B cell (primary cell): ENCODE results near the gene GPC5. TPM values are rescaled to one million over a fixed set of nuclear protein-coding genes. Genes with fewer than 3 reads are reported as not detected.

Source experiments
- ATAC-seq: fragments of 200-7000 bp; cut with Tn5 transposase; one replicate; pipeline ENCODE4 v1.10.0; 2021; ENCODE audit warnings: low read depth, mild to moderate bottlenecking, moderate number of reproducible peaks, moderate library complexity
- CTCF ChIA-PET: fragments of 350-600 bp; sonication (Branson Sonifier 250); formaldehyde crosslinking; loops from one replicate; lab custom pipeline; 2021; ENCODE audit warnings: antibody characterized with exemption, inconsistent platforms; lab: Charles Lee
- POLR2A ChIA-PET: fragments of 350-600 bp; sonication (Branson Sonifier 250); formaldehyde crosslinking; loops from one replicate; lab custom pipeline; 2021; ENCODE audit warnings: antibody characterized with exemption; lab: Charles Lee
- DNase-seq: peaks from one replicate; pipeline ENCODE4 v3.0.0; 2013
- H2AFZ ChIP-seq: 2 replicates; pipeline ENCODE4 v1.6.1; 2012; ENCODE audit warnings: mild to moderate bottlenecking, low read depth, low read length; ENCODE audit not compliant: insufficient read depth, poor library complexity, severe bottlenecking
- H3K27ac ChIP-seq, 2 donors: 1 replicate in 1 of 2; 2 replicates in 1 of 2; pipeline ENCODE4 v1.5.1; 2012 to 2013; ENCODE audit warnings: low read length in 2 of 2, mild to moderate bottlenecking in 2 of 2, moderate library complexity in 1 of 2
- H3K27me3 ChIP-seq, 4 experiments: fragments of 200-600 bp in 1 of 4; sonication (generic) in 1 of 4; replicated peaks in 1 of 4; 1 replicate in 2 of 4; 2 replicates in 2 of 4; pipeline versions ENCODE4 v1.6.1 to v1.7.0; 2013 to 2016; ENCODE audit warnings: low read length in 3 of 4, mild to moderate bottlenecking in 2 of 4, mixed read lengths in 1 of 4, moderate library complexity in 1 of 4; ENCODE audit not compliant: insufficient read depth in 4 of 4, control insufficient read depth in 3 of 4; ENCODE audit errors: control extremely low read depth in 1 of 4
- H3K36me3 ChIP-seq, 2 experiments: replicated peaks in 1 of 2; 1 replicate in 1 of 2; 2 replicates in 1 of 2; pipeline versions ENCODE4 v1.6.1 to v1.7.1; 2013; ENCODE audit warnings: low read length in 1 of 2; ENCODE audit not compliant: insufficient read depth in 2 of 2, control insufficient read depth in 1 of 2; ENCODE audit errors: control extremely low read depth in 1 of 2, extremely low read depth in 1 of 2
- H3K4me1 ChIP-seq, 2 donors: fragments of 200-600 bp in 1 of 2; sonication (generic) in 1 of 2; 1 replicate in 1 of 2; 2 replicates in 1 of 2; pipeline versions ENCODE4 v1.5.1 to v1.6.1; 2013 to 2017; ENCODE audit warnings: low read length in 2 of 2; ENCODE audit not compliant: control insufficient read depth in 2 of 2, insufficient read depth in 2 of 2
- H3K4me2 ChIP-seq: replicated peaks from 2 replicates; pipeline ENCODE3; 2012; ENCODE audit warnings: mild to moderate bottlenecking, low read depth, low read length; ENCODE audit not compliant: poor library complexity, severe bottlenecking
- H3K4me3 ChIP-seq, 5 experiments: fragments of 200-600 bp in 1 of 5; sonication (generic) in 1 of 5; 1 replicate in 3 of 5; 2 replicates in 2 of 5; pipeline versions ENCODE4 v1.5.1 to v1.7.0; 2011 to 2016; ENCODE audit warnings: low read length in 4 of 5, mild to moderate bottlenecking in 4 of 5, low read depth in 2 of 5, control low read depth in 1 of 5, moderate library complexity in 1 of 5; ENCODE audit not compliant: insufficient read depth in 1 of 5; ENCODE audit errors: control extremely low read depth in 1 of 5, extremely low read depth in 1 of 5
- H3K79me2 ChIP-seq: fragments of 200-600 bp; sonication (generic); one replicate; pipeline ENCODE4 v1.6.0; 2016; ENCODE audit warnings: low read length; ENCODE audit not compliant: control insufficient read depth, insufficient read depth
- H3K9ac ChIP-seq: fragments of 200-600 bp; sonication (generic); 2 replicates; pipeline ENCODE4 v1.6.1; 2017; ENCODE audit warnings: mild to moderate bottlenecking, low read length, moderate library complexity
- H3K9me3 ChIP-seq, 3 donors: one replicate each; pipeline versions ENCODE4 v1.6.1 to v1.7.1; 2013; ENCODE audit warnings: low read length in 2 of 3; ENCODE audit not compliant: control insufficient read depth in 2 of 3, insufficient read depth in 1 of 3; ENCODE audit errors: control extremely low read depth in 1 of 3
- H4K20me1 ChIP-seq: 2 replicates; pipeline ENCODE4 v1.6.0; 2012; ENCODE audit warnings: mild to moderate bottlenecking, low read length; ENCODE audit not compliant: insufficient read depth, control insufficient read depth, poor library complexity, severe bottlenecking
- H3K27ac Mint-ChIP-seq: one replicate; pipeline ENCODE4 v1.8.0; 2021; ENCODE audit warnings: mixed read lengths
- H3K27me3 Mint-ChIP-seq: one replicate; pipeline ENCODE4 v1.8.0; 2021; ENCODE audit warnings: mixed read lengths
- H3K4me1 Mint-ChIP-seq: one replicate; pipeline ENCODE4 v1.8.0; 2021; ENCODE audit warnings: mixed read lengths
- H3K4me3 Mint-ChIP-seq: one replicate; pipeline ENCODE4 v1.8.0; 2021; ENCODE audit warnings: mixed read lengths
- H3K9me3 Mint-ChIP-seq: one replicate; pipeline ENCODE4 v1.8.0; 2022; ENCODE audit warnings: mixed read lengths; ENCODE audit not compliant: insufficient read depth
- EZH2 ChIP-seq: IDR thresholded peaks from 2 replicates; pipeline ENCODE4 v1.6.1; 2012; ENCODE audit warnings: borderline replicate concordance, low read depth, mild to moderate bottlenecking, moderate library complexity, low read length; ENCODE audit not compliant: insufficient read depth, poor library complexity, severe bottlenecking
- WGBS: methylation state at CpG from one replicate; pipeline ENCODE4 v1.1.5; 2013; ENCODE audit warnings: missing lambda C conversion rate; ENCODE audit not compliant: insufficient coverage; 5-methylcytosine and 5-hydroxymethylcytosine counted together
- intact Hi-C: fragments of 100-400 bp; cut with micrococcal nuclease; formaldehyde crosslinking; loops from one replicate; pipeline ENCODE4 v1.10.0; 2022
- polyA plus RNA-seq: library from polyadenylated mRNA; depleted of rRNA; stranded (reverse); fragments of >200 nt; gene quantifications from 2 replicates; pipeline ENCODE4 v1.2.3, GENCODE V29; 2012
- total RNA-seq, 2 donors: library from RNA; stranded (reverse); fragments of 120-200 nt in 1 of 2; gene quantifications; 1 replicate in 1 of 2; 2 replicates in 1 of 2; pipeline versions ENCODE4 v1.2.3 to v1.2.4, GENCODE V29; 2013 to 2022
- TF ChIP-seq, protein P1 (sequence below): fragments of 200-600 bp; IDR thresholded peaks from one replicate; pipeline ENCODE4 v1.8.0; 2022; ENCODE audit warnings: antibody characterized with exemption, mild to moderate bottlenecking

GPC5 gene
- total and polyA plus RNA-seq, 2 donors (not counting 1 experiment from before 2014, with no cell fraction given): 0.15 to 0.30 TPM

DNA sequence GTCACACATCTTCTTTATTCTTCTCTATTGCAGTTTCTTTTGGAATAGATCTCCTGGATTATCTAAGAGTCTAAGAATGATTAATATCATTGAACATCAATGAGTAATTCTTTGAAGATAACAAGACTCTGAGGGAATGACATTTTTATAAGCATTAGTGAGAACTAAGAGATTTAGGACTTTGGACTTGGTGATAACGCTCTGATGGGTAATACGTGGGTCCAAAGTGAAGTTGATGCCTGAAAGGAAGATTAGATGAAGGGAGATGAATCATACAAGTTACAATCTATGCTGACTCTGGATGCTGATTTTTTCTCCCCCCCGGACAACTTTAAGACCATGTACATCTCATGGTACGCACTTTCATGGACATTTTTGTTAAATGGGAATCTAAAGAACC is 364.5 kb downstream of the GPC5 start:
- no peaks in the 10 kb centered on the region for H3K9me3 ChIP-seq
- WGBS: 86% methylated on average over 2 of the region's 4 CpGs
- Mint-ChIP-seq H3K4me1 (no peaks in the 10 kb centered on the region), H3K27me3 (no peaks in the 10 kb centered on the region), H3K4me3 (no peak overlapping the region), H3K27ac (no peak overlapping the region), H3K9me3 (no peaks in the 10 kb centered on the region)
- no peaks in the 10 kb centered on the region for H3K27me3 ChIP-seq
- H3K27ac ChIP-seq: no peak overlapping the region
- DNase-seq (no peak), ATAC-seq (no peak)
- H3K79me2 ChIP-seq: no peaks in the 10 kb centered on the region
- H3K4me1 ChIP-seq: no peaks in the 10 kb centered on the region
- no peaks in the 10 kb centered on the region for H4K20me1 ChIP-seq
- no peak for TF ChIP-seq EZH2
- TF ChIP-seq, protein P1, sequence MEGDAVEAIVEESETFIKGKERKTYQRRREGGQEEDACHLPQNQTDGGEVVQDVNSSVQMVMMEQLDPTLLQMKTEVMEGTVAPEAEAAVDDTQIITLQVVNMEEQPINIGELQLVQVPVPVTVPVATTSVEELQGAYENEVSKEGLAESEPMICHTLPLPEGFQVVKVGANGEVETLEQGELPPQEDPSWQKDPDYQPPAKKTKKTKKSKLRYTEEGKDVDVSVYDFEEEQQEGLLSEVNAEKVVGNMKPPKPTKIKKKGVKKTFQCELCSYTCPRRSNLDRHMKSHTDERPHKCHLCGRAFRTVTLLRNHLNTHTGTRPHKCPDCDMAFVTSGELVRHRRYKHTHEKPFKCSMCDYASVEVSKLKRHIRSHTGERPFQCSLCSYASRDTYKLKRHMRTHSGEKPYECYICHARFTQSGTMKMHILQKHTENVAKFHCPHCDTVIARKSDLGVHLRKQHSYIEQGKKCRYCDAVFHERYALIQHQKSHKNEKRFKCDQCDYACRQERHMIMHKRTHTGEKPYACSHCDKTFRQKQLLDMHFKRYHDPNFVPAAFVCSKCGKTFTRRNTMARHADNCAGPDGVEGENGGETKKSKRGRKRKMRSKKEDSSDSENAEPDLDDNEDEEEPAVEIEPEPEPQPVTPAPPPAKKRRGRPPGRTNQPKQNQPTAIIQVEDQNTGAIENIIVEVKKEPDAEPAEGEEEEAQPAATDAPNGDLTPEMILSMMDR: no peak
- H3K9ac ChIP-seq: no peak overlapping the region
- no peak overlapping the region for H2AFZ ChIP-seq
- no peak overlapping the region for H3K4me3 ChIP-seq
- ChIA-PET POLR2A (no interaction called here), CTCF (no interaction called here)
- H3K36me3 ChIP-seq: no peaks in the 10 kb centered on the region
- H3K4me2 ChIP-seq: no peak overlapping the region
- intact Hi-C loops: no loop called here

DNA sequence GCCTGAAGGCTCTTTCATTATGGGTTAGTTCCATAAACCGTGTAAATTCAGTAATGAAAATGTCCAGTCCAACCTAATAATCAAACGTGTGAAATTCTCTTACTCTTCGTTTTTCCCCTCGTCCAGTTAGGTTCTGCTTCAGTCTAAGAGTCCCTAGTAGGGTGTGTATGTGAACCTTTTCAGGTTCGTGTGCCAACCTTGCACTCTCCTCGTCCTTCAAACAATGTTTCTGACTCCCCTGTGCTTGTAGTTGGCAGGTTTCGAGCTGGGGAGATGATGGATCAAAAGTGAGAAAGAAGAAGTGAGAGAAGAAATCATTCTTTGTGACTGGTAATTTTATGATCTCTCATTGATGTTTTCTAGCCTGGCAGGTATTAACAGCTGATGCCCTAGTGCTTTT is 366.1 kb downstream of the GPC5 start:
- CTCF ChIA-PET: no interaction called here
- H3K27ac Mint-ChIP-seq: no peak overlapping the region

More for the DNA sequence above, 366.1 kb downstream of the GPC5 start:
- no peaks in the 10 kb centered on the region for H3K4me1 Mint-ChIP-seq
- H3K27me3 ChIP-seq: no peaks in the 10 kb centered on the region
- intact Hi-C loops: no loop called here
- H3K4me1 ChIP-seq: no peaks in the 10 kb centered on the region
- TF ChIP-seq, protein P1: no peak
- no peak for TF ChIP-seq EZH2
- no peaks in the 10 kb centered on the region for H3K9me3 ChIP-seq
- H3K9ac ChIP-seq: no peak overlapping the region
- 83% methylated on average over 2 of the region's 7 CpGs for WGBS
- H3K9me3 Mint-ChIP-seq: no peaks in the 10 kb centered on the region
- POLR2A ChIA-PET: no interaction called here
- no peaks in the 10 kb centered on the region for H3K27me3 Mint-ChIP-seq
- no peaks in the 10 kb centered on the region for H3K36me3 ChIP-seq
- H3K79me2 ChIP-seq: no peaks in the 10 kb centered on the region
- no peak overlapping the region for H3K4me2 ChIP-seq
- no peak for ATAC-seq
- H3K27ac ChIP-seq: no peak overlapping the region
- H3K4me3 ChIP-seq: no peak overlapping the region
- H3K4me3 Mint-ChIP-seq: no peak overlapping the region
- DNase-seq: no peak
- H2AFZ ChIP-seq: no peak overlapping the region
- no peaks in the 10 kb centered on the region for H4K20me1 ChIP-seq
